A549 (cell line): ENCODE measurements around the gene COL13A1. TPM values are rescaled to one million over a fixed set of nuclear protein-coding genes. Genes with fewer than 3 reads are reported as not detected.

Experiments used
- ATAC-seq, 2 experiments: fragments of 200-7000 bp in 1 of 2; fragments of >200 bp in 1 of 2; cut with Nextera tagmentation in 1 of 2; cut with Tn5 transposase in 1 of 2; 3 replicates each; pipeline versions ENCODE4 v1.8.0 to v1.9.1; 2018 to 2020; ENCODE audit warnings: mild to moderate bottlenecking in 1 of 2, moderate library complexity in 1 of 2
- CTCF ChIA-PET: fragments of 300-600 bp; sonication (Branson Sonifier 250); formaldehyde crosslinking; extraction: SDS; loops from one replicate; lab custom pipeline; 2021; ENCODE audit warnings: antibody characterized with exemption, inconsistent platforms; lab: Yijun Ruan, JAX
- POLR2A ChIA-PET: fragments of 350-600 bp; formaldehyde crosslinking; extraction: SDS; loops from one replicate; lab custom pipeline; 2021; ENCODE audit warnings: antibody characterized with exemption, inconsistent platforms; lab: Yijun Ruan, JAX
- DNase-seq, 2 experiments: peaks; one replicate each; pipeline versions ENCODE4 v3.0.0 to v3.0.0-alpha.2; 2011 to 2016; ENCODE audit warnings: low read depth in 1 of 2, low spot score in 1 of 2
- FAIRE-seq: peaks from 2 replicates; lab custom pipeline; 2011; peaks lifted over from hg19 to GRCh38; lab: Jason Lieb, UNC
- H3K27ac ChIP-seq, 2 experiments: fragments of >200 bp; sonication (Bioruptor Twin); formaldehyde crosslinking; 3 replicates each; pipeline ENCODE4 v1.5.1; 2016 to 2017
- H3K4me1 ChIP-seq: fragments of >200 bp; sonication (Bioruptor Twin); formaldehyde crosslinking; 3 replicates; pipeline ENCODE4 v1.6.1; 2016
- H3K4me2 ChIP-seq: fragments of >200 bp; sonication (Bioruptor Twin); formaldehyde crosslinking; 3 replicates; pipeline ENCODE4 v1.6.1; 2016
- H3K4me3 ChIP-seq: fragments of >200 bp; sonication (Bioruptor Twin); formaldehyde crosslinking; 3 replicates; pipeline ENCODE4 v1.5.1; 2016
- H3K9me3 ChIP-seq: fragments of >200 bp; sonication (Bioruptor Twin); formaldehyde crosslinking; 3 replicates; pipeline ENCODE4 v1.6.1; 2016
- ATOH8 ChIP-seq: fragments of 250-450 bp; sonication (Bioruptor Pico); IDR thresholded peaks from 2 replicates; pipeline ENCODE4 v1.5.0; 2020; ENCODE audit warnings: low read depth, mild to moderate bottlenecking, moderate library complexity
- CEBPB ChIP-seq, 2 experiments: fragments of >200 bp in 1 of 2; sonication (Bioruptor Twin) in 1 of 2; formaldehyde crosslinking in 1 of 2; IDR thresholded peaks; 2 replicates each; pipeline ENCODE4 v1.6.1; 2012 to 2016
- CHD2 ChIP-seq: fragments of 150-350 bp; IDR thresholded peaks from 2 replicates; pipeline ENCODE4 v1.6.1; 2014; ENCODE audit warnings: low read length; ENCODE audit not compliant: partially characterized antibody
- CHD4 ChIP-seq: fragments of 200-600 bp; sonication (generic); IDR thresholded peaks from 2 replicates; pipeline ENCODE4 v1.6.1; 2016; ENCODE audit warnings: antibody characterized with exemption, mild to moderate bottlenecking, borderline replicate concordance
- CTCF ChIP-seq: fragments of >200 bp; sonication (Bioruptor Twin); formaldehyde crosslinking; IDR thresholded peaks from 3 replicates; pipeline ENCODE4 v1.5.1; 2016
- EP300 ChIP-seq, 2 experiments: fragments of >200 bp; sonication (Bioruptor Twin); formaldehyde crosslinking; IDR thresholded peaks; 2 replicates in 1 of 2; 3 replicates in 1 of 2; pipeline ENCODE4 v1.6.1; 2016 to 2017
- ESRRA ChIP-seq: fragments of 150-350 bp; IDR thresholded peaks from 2 replicates; pipeline ENCODE4 v1.6.1; 2014; ENCODE audit warnings: mild to moderate bottlenecking, low read length, borderline replicate concordance
- FOSB ChIP-seq: fragments of 250-450 bp; sonication (Bioruptor Pico); IDR thresholded peaks from 2 replicates; pipeline ENCODE4 v1.5.0; 2020; ENCODE audit warnings: mild to moderate bottlenecking, moderate library complexity
- FOSL2 ChIP-seq, 2 experiments: fragments of 450-650 bp in 1 of 2; fragments of >200 bp in 1 of 2; sonication (Bioruptor Twin) in 1 of 2; formaldehyde crosslinking; IDR thresholded peaks; 2 replicates each; pipeline versions ENCODE4 v1.5.0 to v1.6.1; 2016 to 2020; ENCODE audit warnings: mild to moderate bottlenecking in 1 of 2, moderate library complexity in 1 of 2
- FOXS1 ChIP-seq: fragments of 250-450 bp; sonication (Bioruptor Pico); IDR thresholded peaks from 2 replicates; pipeline ENCODE4 v1.5.0; 2020; ENCODE audit warnings: mild to moderate bottlenecking, moderate library complexity
- GATA3 ChIP-seq: IDR thresholded peaks from 2 replicates; pipeline ENCODE4 v1.6.1; 2012; ENCODE audit warnings: borderline replicate concordance
- HDAC2 ChIP-seq: fragments of 200-600 bp; sonication (generic); IDR thresholded peaks from 2 replicates; pipeline ENCODE4 v1.6.1; 2016
- HEYL ChIP-seq: fragments of 250-450 bp; sonication (Bioruptor Pico); IDR thresholded peaks from 2 replicates; pipeline ENCODE4 v1.8.0; 2021; ENCODE audit warnings: mild to moderate bottlenecking, moderate library complexity
- HOXB13 ChIP-seq: fragments of 250-450 bp; sonication (Bioruptor Pico); IDR thresholded peaks from 2 replicates; pipeline ENCODE4 v1.5.0; 2020; ENCODE audit warnings: low read depth, mild to moderate bottlenecking, moderate library complexity
- JUN ChIP-seq, 2 experiments: fragments of >200 bp; sonication (Bioruptor Twin); formaldehyde crosslinking; IDR thresholded peaks; 2 replicates in 1 of 2; 3 replicates in 1 of 2; pipeline ENCODE4 v1.6.1; 2016 to 2017
- JUNB ChIP-seq: fragments of >200 bp; sonication (Bioruptor Twin); formaldehyde crosslinking; IDR thresholded peaks from 2 replicates; pipeline ENCODE4 v1.6.1; 2016
- KDM5A ChIP-seq: fragments of 200-600 bp; sonication (generic); IDR thresholded peaks from 2 replicates; pipeline ENCODE4 v1.6.1; 2016; ENCODE audit warnings: antibody characterized with exemption, mild to moderate bottlenecking
- MAZ ChIP-seq: fragments of 150-350 bp; IDR thresholded peaks from 2 replicates; pipeline ENCODE4 v1.6.1; 2014; ENCODE audit warnings: antibody characterized with exemption, low read depth, low read length, borderline replicate concordance
- MYC ChIP-seq: IDR thresholded peaks from 2 replicates; pipeline ENCODE4 v1.6.1; 2012; ENCODE audit warnings: mild to moderate bottlenecking, inconsistent platforms, low read length, improper control_type of control experiment, borderline replicate concordance
- NFE2L2 ChIP-seq: fragments of 150-350 bp; conservative IDR thresholded peaks from 2 replicates; pipeline ENCODE4 v1.6.1; 2014; ENCODE audit warnings: low read length
- NR3C1 ChIP-seq: fragments of >200 bp; sonication (Bioruptor Twin); formaldehyde crosslinking; IDR thresholded peaks from 3 replicates; pipeline ENCODE4 v1.6.1; 2017
- PBX3 ChIP-seq: IDR thresholded peaks from 2 replicates; pipeline ENCODE4 v1.6.1; 2012
- POLR2A ChIP-seq: IDR thresholded peaks from 2 replicates; pipeline ENCODE4 v1.6.1; 2012; ENCODE audit warnings: mild to moderate bottlenecking, low read length
- RFX5 ChIP-seq: fragments of 450-650 bp; IDR thresholded peaks from 2 replicates; pipeline ENCODE4 v1.7.1; 2014; ENCODE audit warnings: antibody characterized with exemption, mild to moderate bottlenecking, moderate library complexity
- SMC3 ChIP-seq: fragments of >200 bp; sonication (Bioruptor Twin); formaldehyde crosslinking; IDR thresholded peaks from 3 replicates; pipeline ENCODE4 v1.6.1; 2018; ENCODE audit warnings: inconsistent platforms
- SREBF2 ChIP-seq: fragments of 450-650 bp; IDR thresholded peaks from 2 replicates; pipeline ENCODE4 v1.6.1; 2014; ENCODE audit warnings: mild to moderate bottlenecking, moderate library complexity
- TFCP2L1 ChIP-seq: fragments of 250-450 bp; sonication (Bioruptor Pico); IDR thresholded peaks from 2 replicates; pipeline ENCODE4 v1.5.0; 2021; ENCODE audit warnings: mild to moderate bottlenecking
- USF2 ChIP-seq: fragments of 450-650 bp; IDR thresholded peaks from 2 replicates; pipeline ENCODE4 v1.6.1; 2014; ENCODE audit warnings: antibody characterized with exemption
- ZSCAN20 ChIP-seq: fragments of 250-450 bp; sonication (Bioruptor Pico); IDR thresholded peaks from 2 replicates; pipeline ENCODE4 v1.8.0; 2022; ENCODE audit warnings: mild to moderate bottlenecking, moderate library complexity
- WGBS: methylation state at CpG from one replicate; pipeline ENCODE4 v1.1.6; 2017; ENCODE audit errors: missing lambda C conversion rate; 5-methylcytosine and 5-hydroxymethylcytosine counted together
- polyA plus RNA-seq, 4 experiments: library from polyadenylated mRNA; depleted of rRNA in 3 of 4; stranded (reverse); fragments of >200 nt; fragmentation: RNase III in 1 of 4; extraction: RNeasy Plus Mini Kit Qiagen cat#74134 plus additional on column Dnase treatment in 1 of 4; gene quantifications; 2 replicates in 3 of 4; 3 replicates in 1 of 4; pipeline ENCODE4 v1.2.3, GENCODE V29; 2011 to 2017
- TF ChIP-seq, protein P1 (sequence below): IDR thresholded peaks from 2 replicates; pipeline ENCODE4 v1.6.1; 2012
- TF ChIP-seq, protein P2 (sequence below): fragments of 250-450 bp; sonication (Bioruptor Pico); IDR thresholded peaks from 2 replicates; pipeline ENCODE4 v1.5.0; 2021; ENCODE audit warnings: mild to moderate bottlenecking, moderate library complexity, borderline replicate concordance
- TF ChIP-seq, protein P3 (sequence below): fragments of >200 bp; sonication (Bioruptor Twin); formaldehyde crosslinking; IDR thresholded peaks from 3 replicates; pipeline ENCODE4 v1.6.1; 2016

COL13A1 gene
- polyA plus RNA-seq, 2 of the 4 experiments (the other 2 are of a cell fraction), result 0.08 to 0.27 TPM

GRCh38 chr10:69915215-69915560 lies 113.5 kb downstream of the COL13A1 start:
- DNase-seq, result no peak
- ChIA-PET POLR2A (interaction anchor here (1.7 kb wide), 1 partner anchor 129 kb away, joined by 6 read pairs; no protein-coding TSS in a partner anchor), CTCF (interaction anchor here (0.6 to 13.3 kb wide), 82 partner anchors 10 to 725 kb away, joined by 3 to 198 read pairs (median 6); partner anchors contain the start of gene COL13A1)
- H3K9me3 ChIP-seq, result no peaks in the 10 kb centered on the region
- FAIRE-seq, result no peak
- H3K4me2 ChIP-seq, result no peak overlapping the region
- 67% methylated on average over 3 of the region's 3 CpGs for WGBS
- ATAC-seq, result no peak
- no peak for TF ChIP-seq SREBF2
- TF ChIP-seq SMC3, result no peak
- no peak for TF ChIP-seq POLR2A
- TF ChIP-seq TFCP2L1, result no peak
- no peak for TF ChIP-seq ESRRA
- TF ChIP-seq HDAC2, result no peak
- no peak for TF ChIP-seq CHD2
- no peak for TF ChIP-seq FOSB (CRISPR knock-in tag)
- TF ChIP-seq JUN (IDR thresholded peaks at IDR 0.05), result no peak
- TF ChIP-seq, protein P1, sequence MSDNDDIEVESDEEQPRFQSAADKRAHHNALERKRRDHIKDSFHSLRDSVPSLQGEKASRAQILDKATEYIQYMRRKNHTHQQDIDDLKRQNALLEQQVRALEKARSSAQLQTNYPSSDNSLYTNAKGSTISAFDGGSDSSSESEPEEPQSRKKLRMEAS, result no peak
- TF ChIP-seq FOSL2 (IDR thresholded peaks at IDR 0.05), result no peak
- no peak for TF ChIP-seq FOSL2 (CRISPR knock-in tag; IDR thresholded peaks at IDR 0.05)
- TF ChIP-seq NFE2L2, result no peak
- TF ChIP-seq, protein P2, sequence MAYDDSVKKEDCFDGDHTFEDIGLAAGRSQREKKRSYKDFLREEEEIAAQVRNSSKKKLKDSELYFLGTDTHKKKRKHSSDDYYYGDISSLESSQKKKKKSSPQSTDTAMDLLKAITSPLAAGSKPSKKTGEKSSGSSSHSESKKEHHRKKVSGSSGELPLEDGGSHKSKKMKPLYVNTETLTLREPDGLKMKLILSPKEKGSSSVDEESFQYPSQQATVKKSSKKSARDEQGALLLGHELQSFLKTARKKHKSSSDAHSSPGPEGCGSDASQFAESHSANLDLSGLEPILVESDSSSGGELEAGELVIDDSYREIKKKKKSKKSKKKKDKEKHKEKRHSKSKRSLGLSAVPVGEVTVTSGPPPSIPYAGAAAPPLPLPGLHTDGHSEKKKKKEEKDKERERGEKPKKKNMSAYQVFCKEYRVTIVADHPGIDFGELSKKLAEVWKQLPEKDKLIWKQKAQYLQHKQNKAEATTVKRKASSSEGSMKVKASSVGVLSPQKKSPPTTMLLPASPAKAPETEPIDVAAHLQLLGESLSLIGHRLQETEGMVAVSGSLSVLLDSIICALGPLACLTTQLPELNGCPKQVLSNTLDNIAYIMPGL (CRISPR knock-in tag), result no peak
- TF ChIP-seq JUNB, result no peak
- TF ChIP-seq NR3C1, result no peak
- no peak overlapping the region for H3K4me3 ChIP-seq
- H3K27ac ChIP-seq, result no peak overlapping the region
- no peaks in the 10 kb centered on the region for H3K4me1 ChIP-seq

GRCh38 chr10:69916118-69916517 lies 114.4 kb downstream of the COL13A1 start:
- H3K27ac ChIP-seq, result no peak overlapping the region
- TF ChIP-seq CTCF (no peak), ZSCAN20 (no peak), FOXS1 (CRISPR knock-in tag) (no peak), USF2 (no peak), PBX3 (no peak), HOXB13 (CRISPR knock-in tag) (no peak), FOSL2 (IDR thresholded peaks at IDR 0.05) (no peak), FOSL2 (CRISPR knock-in tag; IDR thresholded peaks at IDR 0.05) (no peak), HEYL (no peak), CEBPB (IDR thresholded peaks at IDR 0.05) (no peak), GATA3 (no peak), MYC (no peak), KDM5A (no peak), ATOH8 (CRISPR knock-in tag) (no peak), MAZ (no peak), POLR2A (no peak), EP300 (IDR thresholded peaks at IDR 0.05) (no peak), RFX5 (no peak), JUN (IDR thresholded peaks at IDR 0.05) (no peak), CHD4 (no peak)
- TF ChIP-seq, protein P3, sequence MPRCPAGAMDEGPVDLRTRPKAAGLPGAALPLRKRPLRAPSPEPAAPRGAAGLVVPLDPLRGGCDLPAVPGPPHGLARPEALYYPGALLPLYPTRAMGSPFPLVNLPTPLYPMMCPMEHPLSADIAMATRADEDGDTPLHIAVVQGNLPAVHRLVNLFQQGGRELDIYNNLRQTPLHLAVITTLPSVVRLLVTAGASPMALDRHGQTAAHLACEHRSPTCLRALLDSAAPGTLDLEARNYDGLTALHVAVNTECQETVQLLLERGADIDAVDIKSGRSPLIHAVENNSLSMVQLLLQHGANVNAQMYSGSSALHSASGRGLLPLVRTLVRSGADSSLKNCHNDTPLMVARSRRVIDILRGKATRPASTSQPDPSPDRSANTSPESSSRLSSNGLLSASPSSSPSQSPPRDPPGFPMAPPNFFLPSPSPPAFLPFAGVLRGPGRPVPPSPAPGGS, result no peak
- TF ChIP-seq, all 56 proteins: peak for 0
- 26% methylated on average over 6 of the region's 6 CpGs for WGBS
- DNase-seq (no peak), FAIRE-seq (no peak), ATAC-seq (no peak)
- no peaks in the 10 kb centered on the region for H3K4me1 ChIP-seq
- no peak overlapping the region for H3K4me2 ChIP-seq
- H3K4me3 ChIP-seq, result no peak overlapping the region
- H3K9me3 ChIP-seq, result no peaks in the 10 kb centered on the region
- POLR2A ChIA-PET, result interaction anchor here (0.5 kb wide), 1 partner anchor 83 kb away, joined by 4 read pairs; no protein-coding TSS in a partner anchor
- CTCF ChIA-PET, result interaction anchor here (0.9 to 13.3 kb wide), 23 partner anchors 10 to 400 kb away, joined by 3 to 198 read pairs (median 17); partner anchors contain the start of genes COL13A1 and TYSND1
